ENCODE measurements around the gene USP17L22.
"Not testable (repeated sequence)": the region's sequence is repeated elsewhere in the genome, so short reads cannot be mapped to it uniquely, and the experiment has no call there.

DNA sequence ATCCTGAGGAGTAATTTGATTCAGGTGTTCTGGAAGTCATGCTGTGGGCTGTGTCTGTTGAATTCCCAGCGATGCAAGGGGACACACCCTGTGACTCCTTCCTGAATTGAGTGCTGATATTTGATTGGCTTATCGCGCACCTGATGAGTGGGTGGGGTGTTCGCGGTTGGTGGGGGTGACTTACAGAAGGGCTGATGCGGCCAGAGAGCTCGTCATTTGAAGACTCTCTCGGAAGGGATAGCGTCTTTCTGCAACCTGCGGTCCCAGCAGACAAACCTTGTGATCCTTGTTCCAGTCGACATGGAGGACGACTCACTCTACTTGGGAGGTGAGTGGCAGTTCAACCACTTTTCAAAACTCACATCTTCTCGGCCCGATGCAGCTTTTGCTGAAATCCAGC lies 23.8 kb upstream of the USP17L22 start, which contains the start of gene USP17L17:
- not testable (repeated sequence) for TF ChIP-seq SP1 (IDR thresholded peaks at IDR 0.05); GABPA (IDR thresholded peaks at IDR 0.05 in 1 of 2, conservative IDR thresholded peaks at IDR 0.05 in 1 of 2); JUND (IDR thresholded peaks at IDR 0.05); HNF4A (conservative IDR thresholded peaks at IDR 0.05)
- TF ChIP-seq, protein P1, sequence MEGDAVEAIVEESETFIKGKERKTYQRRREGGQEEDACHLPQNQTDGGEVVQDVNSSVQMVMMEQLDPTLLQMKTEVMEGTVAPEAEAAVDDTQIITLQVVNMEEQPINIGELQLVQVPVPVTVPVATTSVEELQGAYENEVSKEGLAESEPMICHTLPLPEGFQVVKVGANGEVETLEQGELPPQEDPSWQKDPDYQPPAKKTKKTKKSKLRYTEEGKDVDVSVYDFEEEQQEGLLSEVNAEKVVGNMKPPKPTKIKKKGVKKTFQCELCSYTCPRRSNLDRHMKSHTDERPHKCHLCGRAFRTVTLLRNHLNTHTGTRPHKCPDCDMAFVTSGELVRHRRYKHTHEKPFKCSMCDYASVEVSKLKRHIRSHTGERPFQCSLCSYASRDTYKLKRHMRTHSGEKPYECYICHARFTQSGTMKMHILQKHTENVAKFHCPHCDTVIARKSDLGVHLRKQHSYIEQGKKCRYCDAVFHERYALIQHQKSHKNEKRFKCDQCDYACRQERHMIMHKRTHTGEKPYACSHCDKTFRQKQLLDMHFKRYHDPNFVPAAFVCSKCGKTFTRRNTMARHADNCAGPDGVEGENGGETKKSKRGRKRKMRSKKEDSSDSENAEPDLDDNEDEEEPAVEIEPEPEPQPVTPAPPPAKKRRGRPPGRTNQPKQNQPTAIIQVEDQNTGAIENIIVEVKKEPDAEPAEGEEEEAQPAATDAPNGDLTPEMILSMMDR (IDR thresholded peaks at IDR 0.05; ENCODE audit: low read depth, low read length, missing input control) = not testable (repeated sequence)
- TF ChIP-seq, protein P2, sequence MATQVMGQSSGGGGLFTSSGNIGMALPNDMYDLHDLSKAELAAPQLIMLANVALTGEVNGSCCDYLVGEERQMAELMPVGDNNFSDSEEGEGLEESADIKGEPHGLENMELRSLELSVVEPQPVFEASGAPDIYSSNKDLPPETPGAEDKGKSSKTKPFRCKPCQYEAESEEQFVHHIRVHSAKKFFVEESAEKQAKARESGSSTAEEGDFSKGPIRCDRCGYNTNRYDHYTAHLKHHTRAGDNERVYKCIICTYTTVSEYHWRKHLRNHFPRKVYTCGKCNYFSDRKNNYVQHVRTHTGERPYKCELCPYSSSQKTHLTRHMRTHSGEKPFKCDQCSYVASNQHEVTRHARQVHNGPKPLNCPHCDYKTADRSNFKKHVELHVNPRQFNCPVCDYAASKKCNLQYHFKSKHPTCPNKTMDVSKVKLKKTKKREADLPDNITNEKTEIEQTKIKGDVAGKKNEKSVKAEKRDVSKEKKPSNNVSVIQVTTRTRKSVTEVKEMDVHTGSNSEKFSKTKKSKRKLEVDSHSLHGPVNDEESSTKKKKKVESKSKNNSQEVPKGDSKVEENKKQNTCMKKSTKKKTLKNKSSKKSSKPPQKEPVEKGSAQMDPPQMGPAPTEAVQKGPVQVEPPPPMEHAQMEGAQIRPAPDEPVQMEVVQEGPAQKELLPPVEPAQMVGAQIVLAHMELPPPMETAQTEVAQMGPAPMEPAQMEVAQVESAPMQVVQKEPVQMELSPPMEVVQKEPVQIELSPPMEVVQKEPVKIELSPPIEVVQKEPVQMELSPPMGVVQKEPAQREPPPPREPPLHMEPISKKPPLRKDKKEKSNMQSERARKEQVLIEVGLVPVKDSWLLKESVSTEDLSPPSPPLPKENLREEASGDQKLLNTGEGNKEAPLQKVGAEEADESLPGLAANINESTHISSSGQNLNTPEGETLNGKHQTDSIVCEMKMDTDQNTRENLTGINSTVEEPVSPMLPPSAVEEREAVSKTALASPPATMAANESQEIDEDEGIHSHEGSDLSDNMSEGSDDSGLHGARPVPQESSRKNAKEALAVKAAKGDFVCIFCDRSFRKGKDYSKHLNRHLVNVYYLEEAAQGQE (IDR thresholded peaks at IDR 0.05) = not testable (repeated sequence)

All from liver (tissue), 3 donors.